Astrocyte (in vitro differentiated cells and primary cell): ENCODE results near the gene TMEM62. TPM values are rescaled to one million over a fixed set of nuclear protein-coding genes. Genes with fewer than 3 reads are reported as not detected.
"Not testable (repeated sequence)": the region's sequence is repeated elsewhere in the genome, so short reads cannot be mapped to it uniquely, and the experiment has no call there.

Source experiments
- DNase-seq: peaks from one replicate; pipeline ENCODE4 v3.0.0-alpha.2; 2010; ENCODE audit warnings: low read depth
- FAIRE-seq: peaks from 2 replicates; lab custom pipeline; 2011; peaks lifted over from hg19 to GRCh38; lab: Jason Lieb, UNC
- H2AFZ ChIP-seq: 2 replicates; pipeline ENCODE4 v1.6.0; 2012; ENCODE audit warnings: low read depth, low read length, inconsistent platforms
- H3K27ac ChIP-seq: 2 replicates; pipeline ENCODE4 v1.5.1; 2011; ENCODE audit warnings: low read depth, low read length, inconsistent platforms
- H3K27me3 ChIP-seq: 2 replicates; pipeline ENCODE4 v1.6.0; 2011; ENCODE audit warnings: low read length, inconsistent platforms; ENCODE audit not compliant: insufficient read depth
- H3K36me3 ChIP-seq: 2 replicates; pipeline ENCODE4 v1.5.1; 2011; ENCODE audit warnings: low read length, inconsistent platforms; ENCODE audit not compliant: insufficient read depth
- H3K4me1 ChIP-seq: 2 replicates; pipeline ENCODE4 v1.5.1; 2011; ENCODE audit warnings: low read length, inconsistent platforms; ENCODE audit not compliant: insufficient read depth
- H3K4me2 ChIP-seq: 2 replicates; pipeline ENCODE4 v1.6.0; 2012; ENCODE audit warnings: low read length, inconsistent platforms
- H3K4me3 ChIP-seq: 2 replicates; pipeline ENCODE4 v1.5.1; 2011; ENCODE audit warnings: low read depth, mild to moderate bottlenecking, low read length, inconsistent platforms; ENCODE audit not compliant: insufficient read depth
- H3K79me2 ChIP-seq: 2 replicates; pipeline ENCODE4 v1.6.0; 2012; ENCODE audit warnings: mild to moderate bottlenecking, low read length, inconsistent platforms; ENCODE audit not compliant: insufficient read depth
- H3K9ac ChIP-seq: 2 replicates; pipeline ENCODE4 v1.6.0; 2012; ENCODE audit warnings: mild to moderate bottlenecking, low read length, inconsistent platforms
- H3K9me3 ChIP-seq: 2 replicates; pipeline ENCODE4 v1.5.1; 2012; ENCODE audit warnings: low read depth, mild to moderate bottlenecking, low read length, inconsistent platforms; ENCODE audit not compliant: insufficient read depth
- H4K20me1 ChIP-seq: 2 replicates; pipeline ENCODE4 v1.6.0; 2012; ENCODE audit warnings: low read length, inconsistent platforms; ENCODE audit not compliant: insufficient read depth
- H3K27ac Mint-ChIP-seq: one replicate; pipeline ENCODE4 v1.8.0; 2021; ENCODE audit warnings: mild to moderate bottlenecking, mixed read lengths; ENCODE audit not compliant: unreplicated experiment
- H3K27me3 Mint-ChIP-seq: one replicate; pipeline ENCODE4 v1.8.0; 2021; ENCODE audit warnings: low read depth, mixed read lengths; ENCODE audit not compliant: unreplicated experiment
- H3K36me3 Mint-ChIP-seq: one replicate; pipeline ENCODE4 v1.8.0; 2021; ENCODE audit warnings: low read depth, mixed read lengths; ENCODE audit not compliant: unreplicated experiment
- H3K4me1 Mint-ChIP-seq: one replicate; pipeline ENCODE4 v1.8.0; 2021; ENCODE audit warnings: low read depth, mixed read lengths; ENCODE audit not compliant: unreplicated experiment
- H3K4me3 Mint-ChIP-seq: one replicate; pipeline ENCODE4 v1.8.0; 2021; ENCODE audit warnings: mild to moderate bottlenecking, moderate library complexity, mixed read lengths; ENCODE audit not compliant: unreplicated experiment
- H3K9me3 Mint-ChIP-seq: one replicate; pipeline ENCODE4 v1.8.0; 2021; ENCODE audit warnings: mild to moderate bottlenecking, mixed read lengths; ENCODE audit not compliant: unreplicated experiment
- EZH2 ChIP-seq: IDR thresholded peaks from 2 replicates; pipeline ENCODE4 v1.6.1; 2012; ENCODE audit warnings: mild to moderate bottlenecking, low read length, inconsistent platforms; ENCODE audit not compliant: insufficient read depth
- total RNA-seq: library from RNA; stranded (reverse); gene quantifications from 2 replicates; pipeline ENCODE4 v1.2.1, GENCODE V29; 2021
- TF ChIP-seq, protein P1 (sequence below): IDR thresholded peaks from 2 replicates; pipeline ENCODE4 v1.5.1; 2011; ENCODE audit warnings: low read depth, mild to moderate bottlenecking, inconsistent platforms, low read length, moderate library complexity; ENCODE audit not compliant: insufficient read depth

Gene TMEM62
- total RNA-seq, 1 donor from 2014 or later: 15.2 TPM

DNA sequence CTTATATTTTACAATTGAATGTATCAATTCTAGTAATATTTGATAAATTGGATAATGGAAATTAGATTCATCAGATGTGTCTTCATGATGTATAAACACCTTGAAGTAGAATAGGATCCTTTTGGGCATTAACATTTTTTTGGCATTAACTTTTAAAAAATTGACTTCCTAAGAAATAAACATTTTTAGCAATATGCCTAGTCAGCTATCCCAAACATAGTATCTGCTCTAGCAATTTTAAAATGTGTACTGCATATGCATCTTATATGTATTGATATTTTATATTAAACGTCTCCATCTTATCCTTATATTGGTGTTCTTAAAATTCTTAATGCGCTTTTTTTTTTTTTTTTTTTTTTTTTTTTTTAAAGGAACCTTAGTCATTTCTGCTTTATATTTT lies 60.3 kb downstream of the TMEM62 start:
- Mint-ChIP-seq H3K9me3 (peaks cover 6% of the 10 kb centered on the region), H3K4me1 (no peaks in the 10 kb centered on the region), H3K27ac (no peak overlapping the region), H3K36me3 (peaks cover 23% of the 10 kb centered on the region), H3K4me3 (no peak overlapping the region), H3K27me3 (no peaks in the 10 kb centered on the region)
- FAIRE-seq: no peak
- Histone ChIP-seq H3K79me2 (no peaks in the 10 kb centered on the region), H3K27me3 (no peaks in the 10 kb centered on the region), H3K36me3 (peaks cover 15% of the 10 kb centered on the region), H3K4me1 (peaks cover 5% of the 10 kb centered on the region), H3K9ac (no peak overlapping the region), H3K4me2 (no peak overlapping the region), H3K27ac (no peak overlapping the region), H4K20me1 (no peaks in the 10 kb centered on the region), H3K4me3 (no peak overlapping the region), H2AFZ (no peak overlapping the region), H3K9me3 (no peaks in the 10 kb centered on the region)
- no peak for TF ChIP-seq EZH2
- TF ChIP-seq, protein P1, sequence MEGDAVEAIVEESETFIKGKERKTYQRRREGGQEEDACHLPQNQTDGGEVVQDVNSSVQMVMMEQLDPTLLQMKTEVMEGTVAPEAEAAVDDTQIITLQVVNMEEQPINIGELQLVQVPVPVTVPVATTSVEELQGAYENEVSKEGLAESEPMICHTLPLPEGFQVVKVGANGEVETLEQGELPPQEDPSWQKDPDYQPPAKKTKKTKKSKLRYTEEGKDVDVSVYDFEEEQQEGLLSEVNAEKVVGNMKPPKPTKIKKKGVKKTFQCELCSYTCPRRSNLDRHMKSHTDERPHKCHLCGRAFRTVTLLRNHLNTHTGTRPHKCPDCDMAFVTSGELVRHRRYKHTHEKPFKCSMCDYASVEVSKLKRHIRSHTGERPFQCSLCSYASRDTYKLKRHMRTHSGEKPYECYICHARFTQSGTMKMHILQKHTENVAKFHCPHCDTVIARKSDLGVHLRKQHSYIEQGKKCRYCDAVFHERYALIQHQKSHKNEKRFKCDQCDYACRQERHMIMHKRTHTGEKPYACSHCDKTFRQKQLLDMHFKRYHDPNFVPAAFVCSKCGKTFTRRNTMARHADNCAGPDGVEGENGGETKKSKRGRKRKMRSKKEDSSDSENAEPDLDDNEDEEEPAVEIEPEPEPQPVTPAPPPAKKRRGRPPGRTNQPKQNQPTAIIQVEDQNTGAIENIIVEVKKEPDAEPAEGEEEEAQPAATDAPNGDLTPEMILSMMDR: no peak
- no peak for DNase-seq

- no peak overlapping the region for H3K27ac ChIP-seq
- H3K4me3 Mint-ChIP-seq: no peak overlapping the region
- H3K27me3 Mint-ChIP-seq: no peaks in the 10 kb centered on the region
- peaks cover 15% of the 10 kb centered on the region for H3K36me3 ChIP-seq
- H3K9me3 Mint-ChIP-seq: peaks cover 9% of the 10 kb centered on the region
- H3K9me3 ChIP-seq: no peaks in the 10 kb centered on the region
- DNase-seq: no peak
- H3K4me2 ChIP-seq: no peak overlapping the region
- TF ChIP-seq EZH2: no peak
- TF ChIP-seq, protein P1: no peak
- no peaks in the 10 kb centered on the region for H3K4me1 Mint-ChIP-seq
- H4K20me1 ChIP-seq: no peaks in the 10 kb centered on the region
- H3K27ac Mint-ChIP-seq: no peak overlapping the region
- H2AFZ ChIP-seq: no peak overlapping the region
- peaks cover 22% of the 10 kb centered on the region for H3K36me3 Mint-ChIP-seq
- no peak for FAIRE-seq
- H3K4me1 ChIP-seq: peaks cover 4% of the 10 kb centered on the region
- H3K4me3 ChIP-seq: no peak overlapping the region
- no peaks in the 10 kb centered on the region for H3K79me2 ChIP-seq
- no peaks in the 10 kb centered on the region for H3K27me3 ChIP-seq
- no peak overlapping the region for H3K9ac ChIP-seq
Measured at GRCh38 chr15:43194795-43195194, 61.4 kb downstream of the TMEM62 start.

DNA sequence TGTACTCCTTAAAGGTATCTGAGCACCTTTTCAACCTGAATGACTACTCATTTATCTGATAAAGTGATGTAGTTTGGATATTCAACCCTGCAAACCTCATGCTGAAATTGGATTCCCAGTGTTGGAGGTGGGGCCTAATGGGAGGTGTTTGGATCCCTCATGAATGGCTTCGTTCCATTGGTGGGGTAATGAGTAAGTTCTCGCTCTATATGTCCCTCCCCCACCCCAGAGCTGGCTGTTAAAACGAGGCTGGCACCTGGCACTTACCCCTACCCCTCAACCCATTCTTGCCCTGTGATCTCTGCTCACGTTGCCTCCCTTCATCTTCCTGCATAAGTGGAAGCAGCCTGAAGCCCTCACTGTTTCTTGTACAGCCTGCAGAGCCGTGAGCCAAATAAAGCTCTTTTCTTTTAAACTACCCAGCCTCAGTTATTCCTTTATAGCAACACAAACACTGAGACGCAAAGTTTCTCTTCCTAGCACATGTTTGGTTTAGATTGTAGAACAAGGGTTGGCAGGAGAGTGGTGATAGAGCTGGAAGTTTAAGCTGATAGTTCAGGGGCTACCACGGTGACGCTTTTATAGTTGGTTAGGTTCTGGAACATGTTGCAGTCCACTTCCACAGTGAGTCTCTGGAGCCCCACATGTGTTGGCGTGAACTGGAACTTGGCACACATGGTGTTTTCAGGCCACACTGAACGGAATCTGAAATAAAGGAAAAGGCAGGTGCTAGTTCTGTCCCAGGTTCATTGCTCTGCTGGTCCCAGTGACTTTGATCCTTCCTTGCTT lies 63.6 kb downstream of the TMEM62 start:
- Histone ChIP-seq H3K36me3 (peaks cover 10% of the 10 kb centered on the region), H3K79me2 (no peaks in the 10 kb centered on the region), H3K27ac (no peak overlapping the region), H2AFZ (no peak overlapping the region), H3K9me3 (no peaks in the 10 kb centered on the region), H3K9ac (no peak overlapping the region), H4K20me1 (no peaks in the 10 kb centered on the region), H3K4me1 (no peaks in the 10 kb centered on the region), H3K4me3 (no peak overlapping the region), H3K4me2 (no peak overlapping the region), H3K27me3 (no peaks in the 10 kb centered on the region)
- TF ChIP-seq EZH2: no peak
- TF ChIP-seq, protein P1: no peak
- DNase-seq (no peak), FAIRE-seq (no peak)
- Mint-ChIP-seq H3K36me3 (peaks cover 18% of the 10 kb centered on the region), H3K9me3 (peaks cover 9% of the 10 kb centered on the region), H3K4me3 (no peak overlapping the region), H3K4me1 (no peaks in the 10 kb centered on the region), H3K27me3 (peaks cover 3% of the 10 kb centered on the region), H3K27ac (no peak overlapping the region)

DNA sequence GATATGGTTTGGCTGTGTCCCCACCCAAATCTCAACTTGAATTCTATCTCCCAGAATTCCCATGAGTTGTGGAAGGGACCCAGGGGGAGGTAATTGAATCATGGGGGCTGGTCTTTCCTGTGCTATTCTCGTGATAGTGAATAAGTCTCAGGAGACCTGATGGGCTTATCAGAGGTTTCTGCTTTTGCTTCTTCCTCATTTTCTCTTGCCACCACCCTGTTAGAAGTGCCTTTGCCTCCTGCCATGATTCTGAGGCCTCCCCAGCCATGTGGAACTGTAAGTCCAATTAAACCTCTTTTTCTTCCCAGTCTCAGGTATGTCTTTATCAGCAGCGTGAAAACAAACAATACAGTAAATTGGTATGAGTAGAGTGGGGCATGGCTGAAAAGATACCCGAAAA lies 64.4 kb downstream of the TMEM62 start:
- not testable (repeated sequence) for H3K4me1 ChIP-seq, H3K9ac ChIP-seq, DNase-seq, H3K4me2 ChIP-seq, H3K4me1 Mint-ChIP-seq, H3K9me3 Mint-ChIP-seq, H2AFZ ChIP-seq, H3K36me3 ChIP-seq, H3K27ac ChIP-seq, FAIRE-seq, H4K20me1 ChIP-seq, H3K27me3 ChIP-seq, H3K79me2 ChIP-seq, H3K27ac Mint-ChIP-seq, H3K4me3 ChIP-seq, H3K4me3 Mint-ChIP-seq, H3K9me3 ChIP-seq
- H3K27me3 Mint-ChIP-seq: peaks cover 11% of the 10 kb centered on the region
- H3K36me3 Mint-ChIP-seq: peaks cover 18% of the 10 kb centered on the region
